ENCODE results near the gene GMDS. TPM values are rescaled to one million over a fixed set of nuclear protein-coding genes. Genes with fewer than 3 reads are reported as not detected.
A peak's percentile ranks its signal among the peaks of the same experiment; 100 is the strongest.

Gene GMDS
- total and polyA plus RNA-seq, 2 donors = 19.9 to 28.4 TPM

DNA sequence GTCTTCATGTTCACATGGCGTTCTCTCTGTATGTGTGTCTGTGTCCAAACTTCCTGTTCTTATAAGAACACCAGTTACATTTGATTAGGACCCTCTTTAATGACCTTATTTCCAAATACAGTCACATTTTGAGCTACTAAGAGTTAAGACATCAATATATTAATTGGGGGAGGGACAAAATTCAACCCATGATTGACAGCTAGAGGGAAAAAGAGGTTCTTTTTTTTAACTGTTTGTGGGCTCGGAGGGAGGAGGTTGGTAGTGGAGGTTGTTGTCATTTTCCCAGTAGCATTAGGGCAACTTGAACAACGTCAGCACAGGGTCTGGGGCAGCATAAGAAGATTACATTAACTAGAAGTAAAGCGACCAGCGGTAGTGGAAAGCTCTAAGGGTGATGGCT, 2.3 kb upstream of the GMDS start:
- H3K9me3 ChIP-seq (ENCODE audit: control insufficient read depth in 2 of 2, insufficient read depth in 1 of 2, low read length in 1 of 2) = no peaks in the 10 kb centered on the region
- peaks cover 9 to 26% of the 10 kb centered on the region in 2 donors for H3K4me1 ChIP-seq (ENCODE audit: control insufficient read depth in 2 of 2, insufficient read depth in 2 of 2, low read length in 2 of 2)
- no peak overlapping the region for H3K27ac ChIP-seq (ENCODE audit: low read depth in 1 of 2, low read length in 1 of 2)
- 95% methylated on average over 5 of the region's 5 CpGs for WGBS
- H3K4me3 ChIP-seq (ENCODE audit: low read length in 2 of 2) = no peak overlapping the region
- H3K36me3 ChIP-seq (ENCODE audit: control insufficient read depth in 2 of 2, insufficient read depth in 2 of 2, low read length in 1 of 2) = peaks cover 0 to 9% of the 10 kb centered on the region in 2 donors
- peak in 1 of 9 donors; percentile 9 for DNase-seq (ENCODE audit: low read depth in 6 of 9, low spot score in 9 of 9)
- no peaks in the 10 kb centered on the region for H3K27me3 ChIP-seq (ENCODE audit: control insufficient read depth in 2 of 2, insufficient read depth in 1 of 2, low read length in 1 of 2)

GRCh38 chr6:2245877-2246863, 765 bp upstream of the GMDS start:
- H3K4me1 ChIP-seq (ENCODE audit: control insufficient read depth in 2 of 2, insufficient read depth in 2 of 2, low read length in 2 of 2) = peaks cover 9 to 26% of the 10 kb centered on the region in 2 donors
- H3K4me3 ChIP-seq (ENCODE audit: low read length in 2 of 2) = peak overlapping the region; percentile 62 to 91
- H3K36me3 ChIP-seq (ENCODE audit: control insufficient read depth in 2 of 2, insufficient read depth in 2 of 2, low read length in 1 of 2) = peaks cover 0 to 9% of the 10 kb centered on the region in 2 donors
- WGBS = 20% methylated on average over 31 of the region's 31 CpGs
- H3K9me3 ChIP-seq (ENCODE audit: control insufficient read depth in 2 of 2, insufficient read depth in 1 of 2, low read length in 1 of 2) = no peaks in the 10 kb centered on the region
- H3K27me3 ChIP-seq (ENCODE audit: control insufficient read depth in 2 of 2, insufficient read depth in 1 of 2, low read length in 1 of 2) = no peaks in the 10 kb centered on the region
- H3K27ac ChIP-seq (ENCODE audit: low read depth in 1 of 2, low read length in 1 of 2) = peak overlapping the region; percentile 82 to 91
- DNase-seq (ENCODE audit: low read depth in 6 of 9, low spot score in 9 of 9) = peak in 6 of 9 donors; percentile 22 to 64 (median 35)

DNA sequence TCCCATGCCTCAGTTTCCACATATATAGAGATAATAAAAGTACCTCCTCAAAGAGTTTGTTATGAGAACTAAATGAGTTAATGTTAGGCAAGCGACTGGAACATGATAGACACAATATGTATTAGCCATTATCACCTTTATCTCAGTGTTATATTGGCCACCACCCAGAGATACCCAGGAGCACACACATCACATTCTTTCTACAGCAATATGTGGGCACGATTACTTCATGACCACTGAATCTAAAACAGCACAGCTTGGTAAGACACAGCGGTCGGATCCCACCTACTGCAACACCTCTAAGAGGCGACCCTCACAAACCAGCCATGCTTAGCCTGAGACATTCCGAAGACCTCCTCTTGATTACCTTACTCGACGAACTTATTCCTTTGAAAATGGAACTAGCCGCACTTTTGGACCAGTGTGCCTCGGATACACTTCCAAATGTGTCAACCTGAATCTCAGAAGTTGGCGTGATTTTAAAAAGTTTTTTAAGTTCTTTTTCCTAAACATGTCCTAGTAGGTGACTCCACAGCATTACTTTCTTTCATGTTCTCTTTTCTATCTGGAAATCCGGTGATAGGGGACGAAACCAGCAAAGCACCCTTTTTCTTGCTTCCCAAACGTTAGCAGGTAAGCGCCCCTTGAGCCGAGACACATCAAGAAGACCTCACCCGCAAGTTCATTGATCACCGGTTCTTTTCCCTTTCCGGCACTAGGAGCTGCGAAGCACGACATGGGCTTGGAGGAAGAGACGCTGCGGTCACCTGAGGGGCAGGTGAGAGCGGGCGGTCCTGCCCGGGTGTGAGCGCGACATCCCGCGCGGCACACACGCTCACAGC, 923 bp downstream of the GMDS start:
- Histone ChIP-seq H3K27ac (ENCODE audit: low read depth in 1 of 2, low read length in 1 of 2) (no peak overlapping the region), H3K9me3 (ENCODE audit: control insufficient read depth in 2 of 2, insufficient read depth in 1 of 2, low read length in 1 of 2) (no peaks in the 10 kb centered on the region), H3K4me3 (ENCODE audit: low read length in 2 of 2) (peak overlapping the region; percentile 61 to 62), H3K4me1 (ENCODE audit: control insufficient read depth in 2 of 2, insufficient read depth in 2 of 2, low read length in 2 of 2) (peaks cover 9 to 26% of the 10 kb centered on the region in 2 donors), H3K36me3 (ENCODE audit: control insufficient read depth in 2 of 2, insufficient read depth in 2 of 2, low read length in 1 of 2) (peaks cover 0 to 7% of the 10 kb centered on the region in 2 donors), H3K27me3 (ENCODE audit: control insufficient read depth in 2 of 2, insufficient read depth in 1 of 2, low read length in 1 of 2) (no peaks in the 10 kb centered on the region)
- peak in 3 of 9 donors; percentile 11 to 22 (median 18) for DNase-seq (ENCODE audit: low read depth in 6 of 9, low spot score in 9 of 9)
- WGBS = 33% methylated on average over 32 of the region's 32 CpGs

GRCh38 chr6:2242311-2242710, 3.1 kb downstream of the GMDS start:
- no peak overlapping the region for H3K4me3 ChIP-seq (ENCODE audit: low read length in 2 of 2)
- no peaks in the 10 kb centered on the region for H3K9me3 ChIP-seq (ENCODE audit: control insufficient read depth in 2 of 2, insufficient read depth in 1 of 2, low read length in 1 of 2)
- DNase-seq (ENCODE audit: low read depth in 6 of 9, low spot score in 9 of 9) = no peak
- H3K27me3 ChIP-seq (ENCODE audit: control insufficient read depth in 2 of 2, insufficient read depth in 1 of 2, low read length in 1 of 2) = no peaks in the 10 kb centered on the region
- peaks cover 9 to 20% of the 10 kb centered on the region in 2 donors for H3K4me1 ChIP-seq (ENCODE audit: control insufficient read depth in 2 of 2, insufficient read depth in 2 of 2, low read length in 2 of 2)
- H3K36me3 ChIP-seq (ENCODE audit: control insufficient read depth in 2 of 2, insufficient read depth in 2 of 2, low read length in 1 of 2) = no peaks in the 10 kb centered on the region
- no peak overlapping the region for H3K27ac ChIP-seq (ENCODE audit: low read depth in 1 of 2, low read length in 1 of 2)
- WGBS = 98% methylated on average over 4 of the region's 4 CpGs

DNA sequence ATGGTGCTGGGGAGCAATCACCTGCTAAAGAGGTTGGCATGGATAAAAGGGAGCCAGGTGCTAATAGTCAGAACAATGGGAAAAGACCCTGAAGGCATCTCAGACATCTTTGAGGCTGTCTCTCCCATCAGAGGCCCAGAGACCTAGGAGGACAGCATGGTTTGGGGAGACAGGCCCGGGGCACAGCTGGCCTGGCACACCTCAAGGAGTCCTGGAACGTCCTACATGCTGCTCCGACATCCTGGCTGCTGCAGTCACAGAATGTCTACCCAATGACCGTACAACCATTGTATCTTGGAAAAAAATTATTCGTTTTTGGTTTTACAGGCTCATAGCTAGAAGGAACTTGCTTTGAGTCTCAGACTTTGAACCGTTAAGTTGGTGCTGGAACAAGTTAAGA, 4.4 kb downstream of the GMDS start:
- no peaks in the 10 kb centered on the region for H3K36me3 ChIP-seq (ENCODE audit: control insufficient read depth in 2 of 2, insufficient read depth in 2 of 2, low read length in 1 of 2)
- no peak overlapping the region for H3K27ac ChIP-seq (ENCODE audit: low read depth in 1 of 2, low read length in 1 of 2)
- H3K4me1 ChIP-seq (ENCODE audit: control insufficient read depth in 2 of 2, insufficient read depth in 2 of 2, low read length in 2 of 2) = peaks cover 3 to 10% of the 10 kb centered on the region in 2 donors
- no peak overlapping the region for H3K4me3 ChIP-seq (ENCODE audit: low read length in 2 of 2)
- 98% methylated on average over 6 of the region's 6 CpGs for WGBS
- H3K9me3 ChIP-seq (ENCODE audit: control insufficient read depth in 2 of 2, insufficient read depth in 1 of 2, low read length in 1 of 2) = no peaks in the 10 kb centered on the region
- DNase-seq (ENCODE audit: low read depth in 6 of 9, low spot score in 9 of 9) = no peak
- no peaks in the 10 kb centered on the region for H3K27me3 ChIP-seq (ENCODE audit: control insufficient read depth in 2 of 2, insufficient read depth in 1 of 2, low read length in 1 of 2)

DNA sequence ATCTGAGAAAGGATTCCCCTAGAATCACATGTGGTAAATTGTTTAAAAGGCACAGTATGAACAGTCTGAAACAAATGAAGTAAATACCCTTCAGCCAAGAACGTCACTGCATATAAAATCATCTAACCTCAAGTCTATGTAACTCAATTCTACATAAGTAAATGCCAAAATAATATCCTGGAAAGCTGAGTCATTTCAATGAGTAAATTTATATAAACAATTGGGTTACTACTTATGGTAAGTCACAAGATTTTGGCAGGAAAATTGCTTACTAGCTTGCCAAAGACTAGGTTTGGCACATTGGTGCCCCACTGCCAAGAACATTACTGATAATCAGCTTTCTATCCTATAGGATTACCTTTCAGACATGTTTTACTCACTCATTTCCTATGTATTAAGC, 8.4 kb downstream of the GMDS start:
- no peak for DNase-seq (ENCODE audit: low read depth in 6 of 9, low spot score in 9 of 9)
- H3K4me1 ChIP-seq (ENCODE audit: control insufficient read depth in 2 of 2, insufficient read depth in 2 of 2, low read length in 2 of 2) = no peaks in the 10 kb centered on the region
- no peak overlapping the region for H3K4me3 ChIP-seq (ENCODE audit: low read length in 2 of 2)
- no peaks in the 10 kb centered on the region for H3K36me3 ChIP-seq (ENCODE audit: control insufficient read depth in 2 of 2, insufficient read depth in 2 of 2, low read length in 1 of 2)
- no peaks in the 10 kb centered on the region for H3K9me3 ChIP-seq (ENCODE audit: control insufficient read depth in 2 of 2, insufficient read depth in 1 of 2, low read length in 1 of 2)
- no peaks in the 10 kb centered on the region for H3K27me3 ChIP-seq (ENCODE audit: control insufficient read depth in 2 of 2, insufficient read depth in 1 of 2, low read length in 1 of 2)
- WGBS = 91% methylated on average over 1 of the region's 1 CpG
- H3K27ac ChIP-seq (ENCODE audit: low read depth in 1 of 2, low read length in 1 of 2) = no peak overlapping the region

DNA sequence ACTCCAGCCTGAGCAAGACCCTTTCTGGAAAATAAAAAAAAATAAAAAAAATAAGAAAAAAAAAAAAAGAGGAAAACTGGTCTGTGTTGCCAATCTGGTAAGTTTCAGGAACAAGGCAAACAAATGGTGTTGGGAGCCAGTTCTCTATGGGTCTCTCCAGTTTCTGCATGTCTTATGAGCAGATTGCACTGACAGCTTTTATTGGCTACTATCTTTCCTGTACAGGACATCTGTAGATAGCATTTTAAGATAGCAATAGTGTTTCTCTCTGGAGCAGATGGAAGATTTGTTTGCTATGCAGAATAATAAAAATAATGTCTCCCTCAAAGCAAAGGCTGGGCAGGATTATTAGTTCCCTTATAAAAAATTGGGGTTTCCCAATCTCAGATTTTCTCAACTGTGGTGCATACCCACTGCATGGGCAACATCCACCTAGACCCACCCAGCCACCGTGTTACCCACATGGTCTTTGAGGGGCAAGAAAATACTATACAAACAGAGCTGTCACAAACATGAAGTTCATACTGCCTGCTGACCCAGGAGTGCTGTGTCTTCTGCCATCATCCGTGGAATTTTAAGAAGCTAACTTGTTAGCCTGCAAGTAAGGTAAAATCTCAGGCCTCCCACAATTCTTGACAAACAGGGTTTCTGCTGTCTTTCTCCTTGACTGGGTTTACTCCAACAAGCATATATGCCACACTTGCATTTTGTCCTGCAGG, 9.5 kb downstream of the GMDS start:
- Histone ChIP-seq H3K9me3 (ENCODE audit: control insufficient read depth in 2 of 2, insufficient read depth in 1 of 2, low read length in 1 of 2) (no peaks in the 10 kb centered on the region), H3K36me3 (ENCODE audit: control insufficient read depth in 2 of 2, insufficient read depth in 2 of 2, low read length in 1 of 2) (no peaks in the 10 kb centered on the region), H3K27me3 (ENCODE audit: control insufficient read depth in 2 of 2, insufficient read depth in 1 of 2, low read length in 1 of 2) (no peaks in the 10 kb centered on the region), H3K4me3 (ENCODE audit: low read length in 2 of 2) (no peak overlapping the region), H3K27ac (ENCODE audit: low read depth in 1 of 2, low read length in 1 of 2) (no peak overlapping the region), H3K4me1 (ENCODE audit: control insufficient read depth in 2 of 2, insufficient read depth in 2 of 2, low read length in 2 of 2) (no peaks in the 10 kb centered on the region)
- 97% methylated on average over 2 of the region's 2 CpGs for WGBS
- DNase-seq (ENCODE audit: low read depth in 6 of 9, low spot score in 9 of 9) = no peak

GRCh38 chr6:2232445-2232844, 13.0 kb downstream of the GMDS start:
- H3K4me1 ChIP-seq (ENCODE audit: control insufficient read depth in 2 of 2, insufficient read depth in 2 of 2, low read length in 2 of 2) = no peaks in the 10 kb centered on the region
- no peaks in the 10 kb centered on the region for H3K36me3 ChIP-seq (ENCODE audit: control insufficient read depth in 2 of 2, insufficient read depth in 2 of 2, low read length in 1 of 2)
- no peaks in the 10 kb centered on the region for H3K27me3 ChIP-seq (ENCODE audit: control insufficient read depth in 2 of 2, insufficient read depth in 1 of 2, low read length in 1 of 2)
- WGBS = 95% methylated on average over 9 of the region's 9 CpGs
- DNase-seq (ENCODE audit: low read depth in 6 of 9, low spot score in 9 of 9) = no peak
- no peak overlapping the region for H3K27ac ChIP-seq (ENCODE audit: low read depth in 1 of 2, low read length in 1 of 2)
- H3K9me3 ChIP-seq (ENCODE audit: control insufficient read depth in 2 of 2, insufficient read depth in 1 of 2, low read length in 1 of 2) = no peaks in the 10 kb centered on the region
- H3K4me3 ChIP-seq (ENCODE audit: low read length in 2 of 2) = no peak overlapping the region
